Peyer's patch (tissue), 4 donors: ENCODE results near the gene NCMAP. TPM values are rescaled to one million over a fixed set of nuclear protein-coding genes. Genes with fewer than 3 reads are reported as not detected.

ENCODE experiments used
- DNase-seq, 3 donors: peaks; one replicate each; pipeline ENCODE4 v3.0.0-alpha.2; 2017 to 2019
- H3K27ac ChIP-seq, 4 donors: fragments of 200-600 bp; sonication (generic); one replicate each; pipeline ENCODE4 v1.5.1; 2016 to 2019
- H3K27me3 ChIP-seq, 2 donors: fragments of 200-600 bp; sonication (generic); one replicate each; pipeline ENCODE4 v1.5.1; 2019
- H3K36me3 ChIP-seq, 3 donors: fragments of 200-600 bp; sonication (generic); one replicate each; pipeline ENCODE4 v1.5.1; 2016 to 2019
- H3K4me1 ChIP-seq, 4 donors: fragments of 200-600 bp; sonication (generic); one replicate each; pipeline ENCODE4 v1.5.1; 2016 to 2019
- H3K4me3 ChIP-seq, 4 donors: fragments of 200-600 bp; sonication (generic); 1 replicate in 3 of 4; 2 replicates in 1 of 4; pipeline ENCODE4 v1.5.1; 2016 to 2019; ENCODE audit warnings: mild to moderate bottlenecking in 1 of 4
- H3K9me3 ChIP-seq, 4 donors: fragments of 200-600 bp; sonication (generic); one replicate each; pipeline ENCODE4 v1.5.1; 2016 to 2019; ENCODE audit warnings: mild to moderate bottlenecking in 1 of 4
- POLR2A ChIP-seq, 2 donors: fragments of 450-650 bp; IDR thresholded peaks; one replicate each; pipeline ENCODE4 v1.5.1; 2017; ENCODE audit warnings: antibody characterized with exemption in 2 of 2, mild to moderate bottlenecking in 2 of 2, moderate library complexity in 2 of 2
- total RNA-seq, 4 donors: library from RNA; depleted of rRNA; stranded (reverse); fragments of >200 nt; gene quantifications; one replicate each; pipeline ENCODE4 v1.1.0, GENCODE V29; 2016
- TF ChIP-seq, protein P1 (sequence below), 6 experiments: fragments of 450-650 bp in 4 of 6; fragments of 200-600 bp in 2 of 6; sonication (generic) in 1 of 6; IDR thresholded peaks; one replicate each; pipeline ENCODE4 v1.5.1; 2017 to 2019; ENCODE audit warnings: antibody characterized with exemption in 6 of 6, mild to moderate bottlenecking in 3 of 6, moderate library complexity in 1 of 6

NCMAP gene
- total RNA-seq, 4 donors from 2014 or later: 1.6 to 9.5 (median 4.2) TPM

DNA sequence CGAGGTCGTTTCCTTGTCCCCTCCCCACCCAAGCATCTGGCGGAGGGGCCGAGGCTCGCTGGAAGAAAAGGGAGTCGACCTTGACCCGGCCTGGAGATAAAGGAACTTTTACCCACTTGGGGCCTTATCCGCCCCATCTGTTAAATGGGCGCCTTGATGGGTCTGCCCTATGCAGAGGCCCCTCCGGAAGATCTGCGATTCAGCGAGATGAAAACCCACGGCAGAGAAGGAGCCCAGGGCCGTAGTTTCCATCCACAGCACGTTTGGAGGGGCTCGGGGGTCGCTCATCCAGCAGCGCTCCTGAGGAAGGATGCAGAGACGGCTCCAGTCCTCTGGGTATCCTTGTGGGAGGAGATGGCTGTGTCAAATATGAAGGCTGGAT lies 518 bp downstream of the NCMAP start:
- no peaks in the 10 kb centered on the region for H3K9me3 ChIP-seq
- H3K4me3 ChIP-seq: peak overlapping the region; percentile 43 to 76 (median 54)
- H3K4me1 ChIP-seq: peaks cover 0 to 23% (median 5%) of the 10 kb centered on the region in 4 donors
- H3K36me3 ChIP-seq: no peaks in the 10 kb centered on the region
- no peak for TF ChIP-seq POLR2A (IDR thresholded peaks at IDR 0.05)
- TF ChIP-seq, protein P1, sequence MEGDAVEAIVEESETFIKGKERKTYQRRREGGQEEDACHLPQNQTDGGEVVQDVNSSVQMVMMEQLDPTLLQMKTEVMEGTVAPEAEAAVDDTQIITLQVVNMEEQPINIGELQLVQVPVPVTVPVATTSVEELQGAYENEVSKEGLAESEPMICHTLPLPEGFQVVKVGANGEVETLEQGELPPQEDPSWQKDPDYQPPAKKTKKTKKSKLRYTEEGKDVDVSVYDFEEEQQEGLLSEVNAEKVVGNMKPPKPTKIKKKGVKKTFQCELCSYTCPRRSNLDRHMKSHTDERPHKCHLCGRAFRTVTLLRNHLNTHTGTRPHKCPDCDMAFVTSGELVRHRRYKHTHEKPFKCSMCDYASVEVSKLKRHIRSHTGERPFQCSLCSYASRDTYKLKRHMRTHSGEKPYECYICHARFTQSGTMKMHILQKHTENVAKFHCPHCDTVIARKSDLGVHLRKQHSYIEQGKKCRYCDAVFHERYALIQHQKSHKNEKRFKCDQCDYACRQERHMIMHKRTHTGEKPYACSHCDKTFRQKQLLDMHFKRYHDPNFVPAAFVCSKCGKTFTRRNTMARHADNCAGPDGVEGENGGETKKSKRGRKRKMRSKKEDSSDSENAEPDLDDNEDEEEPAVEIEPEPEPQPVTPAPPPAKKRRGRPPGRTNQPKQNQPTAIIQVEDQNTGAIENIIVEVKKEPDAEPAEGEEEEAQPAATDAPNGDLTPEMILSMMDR (IDR thresholded peaks at IDR 0.05): no peak
- H3K27ac ChIP-seq: peak overlapping the region in 2 of 4 donors; percentile 36 to 84
- DNase-seq: no peak
- no peaks in the 10 kb centered on the region for H3K27me3 ChIP-seq

GRCh38 chr1:24557220-24557619 lies 1.3 kb downstream of the NCMAP start:
- Histone ChIP-seq H3K27me3 (no peaks in the 10 kb centered on the region), H3K36me3 (no peaks in the 10 kb centered on the region), H3K27ac (peak overlapping the region in 1 of 4 donors; percentile 39), H3K4me3 (peak overlapping the region in 1 of 4 donors; percentile 19), H3K9me3 (no peaks in the 10 kb centered on the region), H3K4me1 (peaks cover 0 to 17% (median 5%) of the 10 kb centered on the region in 4 donors)
- TF ChIP-seq, protein P1 (IDR thresholded peaks at IDR 0.05): no peak
- TF ChIP-seq POLR2A (IDR thresholded peaks at IDR 0.05): no peak
- no peak for DNase-seq

DNA sequence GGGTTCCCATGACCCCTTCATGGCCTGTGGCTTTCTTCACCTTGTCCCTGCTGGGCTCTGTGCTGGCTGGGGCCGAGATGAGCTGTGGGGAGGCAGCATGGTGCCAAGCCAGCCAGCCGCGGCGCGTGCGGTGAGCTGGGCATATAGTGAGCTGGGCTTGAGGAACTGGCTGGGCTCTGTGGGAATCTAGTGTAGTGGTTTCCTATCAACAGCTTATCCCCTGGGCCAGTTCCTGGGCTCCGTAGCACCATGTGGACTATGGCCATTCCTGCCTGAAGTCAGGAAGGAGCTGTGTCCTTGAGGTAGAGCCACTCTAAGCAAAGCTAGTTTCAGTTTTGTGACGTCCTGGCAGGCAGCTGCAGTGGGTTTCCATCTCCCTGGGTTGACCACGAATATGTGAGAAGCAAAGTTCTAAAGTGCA lies 1.8 kb downstream of the NCMAP start:
- no peaks in the 10 kb centered on the region for H3K27me3 ChIP-seq
- TF ChIP-seq, protein P1 (IDR thresholded peaks at IDR 0.05): no peak
- no peak for TF ChIP-seq POLR2A (IDR thresholded peaks at IDR 0.05)
- no peaks in the 10 kb centered on the region for H3K36me3 ChIP-seq
- H3K4me3 ChIP-seq: peak overlapping the region in 1 of 4 donors; percentile 19
- no peaks in the 10 kb centered on the region for H3K9me3 ChIP-seq
- H3K27ac ChIP-seq: peak overlapping the region in 1 of 4 donors; percentile 39
- peak in 1 of 3 donors; percentile 71 for DNase-seq
- H3K4me1 ChIP-seq: peaks cover 0 to 15% (median 5%) of the 10 kb centered on the region in 4 donors

GRCh38 chr1:24558455-24558854 lies 2.6 kb downstream of the NCMAP start:
- DNase-seq: no peak
- no peak overlapping the region for H3K4me3 ChIP-seq
- peaks cover 0 to 15% (median 5%) of the 10 kb centered on the region in 4 donors for H3K4me1 ChIP-seq
- TF ChIP-seq, protein P1 (IDR thresholded peaks at IDR 0.05): no peak
- no peaks in the 10 kb centered on the region for H3K36me3 ChIP-seq
- H3K27me3 ChIP-seq: no peaks in the 10 kb centered on the region
- no peak overlapping the region for H3K27ac ChIP-seq
- H3K9me3 ChIP-seq: no peaks in the 10 kb centered on the region

DNA sequence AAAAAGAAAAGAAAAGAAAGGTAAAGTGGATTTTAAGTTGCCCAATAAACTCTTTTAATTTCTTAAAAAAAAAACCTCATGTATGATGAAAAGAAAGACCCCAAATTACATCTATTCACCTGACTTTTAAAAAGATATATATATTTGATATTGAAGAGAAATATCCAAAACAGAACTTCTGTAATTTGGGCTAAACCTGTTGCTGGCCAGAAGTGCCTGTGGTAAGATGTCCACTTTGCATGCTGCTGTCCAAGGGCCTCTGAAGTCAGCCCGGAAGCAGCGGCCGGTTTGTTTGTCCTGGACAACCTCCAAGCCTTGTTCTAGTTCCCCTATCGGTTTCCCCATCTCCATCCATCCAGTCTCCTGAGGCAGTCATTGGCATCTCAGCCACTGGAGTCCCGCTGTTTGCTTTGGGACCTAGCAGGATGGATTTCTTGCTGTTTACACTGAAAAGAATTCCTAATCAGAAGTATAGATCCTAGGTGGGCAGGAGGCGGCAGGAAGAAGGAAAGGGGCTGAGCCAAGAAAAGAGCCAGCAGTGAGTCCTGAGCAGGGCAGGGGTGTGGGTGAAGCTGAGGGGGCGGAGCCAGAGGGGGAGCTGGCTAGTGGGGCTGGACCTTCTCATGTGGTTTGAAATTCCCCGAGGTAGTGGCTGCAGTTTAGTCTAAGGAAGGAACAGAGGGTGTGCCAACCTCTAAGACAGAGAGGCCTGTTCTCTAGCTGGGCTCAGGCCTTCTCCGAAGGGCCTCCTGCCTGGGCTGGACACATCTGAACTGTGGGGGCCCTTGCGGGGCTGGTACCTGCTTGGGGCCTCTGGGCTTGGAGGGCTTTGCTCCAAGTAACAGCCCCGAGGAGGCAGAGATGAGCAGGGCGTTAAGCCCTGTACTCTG lies 3.3 kb downstream of the NCMAP start:
- peaks cover 0 to 15% (median 5%) of the 10 kb centered on the region in 4 donors for H3K4me1 ChIP-seq
- TF ChIP-seq, protein P1 (IDR thresholded peaks at IDR 0.05): no peak
- no peak for TF ChIP-seq POLR2A (IDR thresholded peaks at IDR 0.05)
- no peak overlapping the region for H3K27ac ChIP-seq
- H3K9me3 ChIP-seq: no peaks in the 10 kb centered on the region
- DNase-seq: no peak
- no peaks in the 10 kb centered on the region for H3K36me3 ChIP-seq
- H3K4me3 ChIP-seq: no peak overlapping the region
- H3K27me3 ChIP-seq: no peaks in the 10 kb centered on the region
